SK-N-SH treated with all-trans-retinoic acid at 6 μM for 48 hours (cell line): ENCODE measurements around the gene LTV1.

Source experiments
- ARNTL ChIP-seq: fragments of 450-650 bp; formaldehyde crosslinking; IDR thresholded peaks from 2 replicates; pipeline ENCODE4 v1.5.0; 2020; ENCODE audit warnings: low read depth, mild to moderate bottlenecking, moderate library complexity, borderline replicate concordance
- CSDC2 ChIP-seq: fragments of 250-450 bp; sonication (Bioruptor Pico); IDR thresholded peaks from 2 replicates; pipeline ENCODE4 v1.5.0; 2020; ENCODE audit warnings: mild to moderate bottlenecking, moderate library complexity
- PATZ1 ChIP-seq: fragments of 250-450 bp; sonication (Bioruptor Pico); IDR thresholded peaks from 2 replicates; pipeline ENCODE4 v1.8.0; 2020; ENCODE audit warnings: mild to moderate bottlenecking, moderate library complexity, borderline replicate concordance
- POU6F1 ChIP-seq: fragments of 250-450 bp; sonication (Bioruptor Pico); IDR thresholded peaks from 2 replicates; pipeline ENCODE4 v1.8.0; 2021; ENCODE audit warnings: low read depth, mild to moderate bottlenecking, moderate library complexity, borderline replicate concordance
- PPARA ChIP-seq: fragments of 250-450 bp; sonication (Bioruptor Pico); IDR thresholded peaks from 2 replicates; pipeline ENCODE4 v1.5.0; 2020; ENCODE audit warnings: mild to moderate bottlenecking, borderline replicate concordance
- SNAI2 ChIP-seq: fragments of 250-450 bp; sonication (Bioruptor Pico); IDR thresholded peaks from 2 replicates; pipeline ENCODE4 v1.5.0; 2020; ENCODE audit warnings: mild to moderate bottlenecking, moderate library complexity
- TCF4 ChIP-seq: fragments of 250-450 bp; sonication (Bioruptor Pico); IDR thresholded peaks from 2 replicates; pipeline ENCODE4 v1.8.0; 2021; ENCODE audit warnings: mild to moderate bottlenecking, moderate library complexity, borderline replicate concordance
- TOX ChIP-seq: fragments of 250-450 bp; sonication (Bioruptor Pico); IDR thresholded peaks from 2 replicates; pipeline ENCODE4 v1.8.0; 2021; ENCODE audit warnings: mild to moderate bottlenecking, moderate library complexity, borderline replicate concordance
- ZC3H10 ChIP-seq: fragments of 250-450 bp; sonication (Bioruptor Pico); IDR thresholded peaks from 2 replicates; pipeline ENCODE4 v1.5.1; 2021; ENCODE audit warnings: mild to moderate bottlenecking, moderate library complexity
- ZFP30 ChIP-seq: fragments of 450-650 bp; formaldehyde crosslinking; IDR thresholded peaks from 2 replicates; pipeline ENCODE4 v1.5.0; 2022; ENCODE audit warnings: mild to moderate bottlenecking, moderate library complexity
- ZNF70 ChIP-seq: fragments of 450-650 bp; formaldehyde crosslinking; IDR thresholded peaks from 2 replicates; pipeline ENCODE4 v1.5.0; 2020; ENCODE audit warnings: mild to moderate bottlenecking, moderate library complexity

GRCh38 chr6:143843677-143843999 lies 500 bp downstream of the LTV1 start:
- TF ChIP-seq CSDC2 (CRISPR knock-in tag) (no peak), ARNTL (CRISPR knock-in tag) (no peak), PPARA (CRISPR knock-in tag) (no peak), ZNF70 (CRISPR knock-in tag) (no peak), TOX (CRISPR knock-in tag) (no peak), ZC3H10 (CRISPR knock-in tag) (no peak), SNAI2 (no peak), PATZ1 (no peak), TCF4 (CRISPR knock-in tag) (no peak), ZFP30 (CRISPR knock-in tag) (no peak), POU6F1 (CRISPR knock-in tag) (no peak)
